MM.1S (cell line): ENCODE measurements around the gene REG3A.

Experiments
- EZH2 ChIP-seq: fragments of 300-600 bp; sonication (generic); optimal IDR thresholded peaks from 2 replicates; pipeline ENCODE3; 2017; ENCODE audit warnings: low read depth, mild to moderate bottlenecking, antibody characterized with exemption, low read length, mixed read lengths
- TF ChIP-seq, protein P1 (sequence below): fragments of 300-600 bp; sonication (generic); IDR thresholded peaks from 2 replicates; pipeline ENCODE4 v1.5.1; 2016; ENCODE audit warnings: antibody characterized with exemption, low read length, mixed read lengths

DNA sequence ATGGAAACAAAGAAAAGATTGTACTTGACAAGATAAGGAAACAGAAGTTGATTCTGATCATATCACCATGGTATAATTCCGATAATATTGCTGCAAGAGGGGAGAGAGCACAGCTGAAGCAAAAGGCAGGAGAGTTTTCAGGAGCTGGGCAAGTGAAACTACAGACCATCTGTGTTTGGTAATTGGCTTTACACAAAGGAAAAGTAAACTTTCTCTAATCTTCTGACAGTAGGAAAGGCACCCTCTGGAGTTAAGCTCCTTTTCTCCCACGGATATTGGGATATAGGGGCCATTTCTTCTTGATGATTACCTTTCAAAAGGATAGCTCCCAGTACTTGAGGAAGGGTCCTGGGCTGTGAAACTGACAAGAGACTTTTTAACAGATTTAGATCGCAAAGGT lies 29.9 kb upstream of the REG3A start:
- TF ChIP-seq, protein P1, sequence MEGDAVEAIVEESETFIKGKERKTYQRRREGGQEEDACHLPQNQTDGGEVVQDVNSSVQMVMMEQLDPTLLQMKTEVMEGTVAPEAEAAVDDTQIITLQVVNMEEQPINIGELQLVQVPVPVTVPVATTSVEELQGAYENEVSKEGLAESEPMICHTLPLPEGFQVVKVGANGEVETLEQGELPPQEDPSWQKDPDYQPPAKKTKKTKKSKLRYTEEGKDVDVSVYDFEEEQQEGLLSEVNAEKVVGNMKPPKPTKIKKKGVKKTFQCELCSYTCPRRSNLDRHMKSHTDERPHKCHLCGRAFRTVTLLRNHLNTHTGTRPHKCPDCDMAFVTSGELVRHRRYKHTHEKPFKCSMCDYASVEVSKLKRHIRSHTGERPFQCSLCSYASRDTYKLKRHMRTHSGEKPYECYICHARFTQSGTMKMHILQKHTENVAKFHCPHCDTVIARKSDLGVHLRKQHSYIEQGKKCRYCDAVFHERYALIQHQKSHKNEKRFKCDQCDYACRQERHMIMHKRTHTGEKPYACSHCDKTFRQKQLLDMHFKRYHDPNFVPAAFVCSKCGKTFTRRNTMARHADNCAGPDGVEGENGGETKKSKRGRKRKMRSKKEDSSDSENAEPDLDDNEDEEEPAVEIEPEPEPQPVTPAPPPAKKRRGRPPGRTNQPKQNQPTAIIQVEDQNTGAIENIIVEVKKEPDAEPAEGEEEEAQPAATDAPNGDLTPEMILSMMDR: no peak
- no peak for TF ChIP-seq EZH2
